ENCODE data around the gene MMP14. TPM values are rescaled to one million over a fixed set of nuclear protein-coding genes. Genes with fewer than 3 reads are reported as not detected.

The MMP14 gene
- total RNA-seq, 1 experiment from 2014 or later = 94.4 TPM

DNA sequence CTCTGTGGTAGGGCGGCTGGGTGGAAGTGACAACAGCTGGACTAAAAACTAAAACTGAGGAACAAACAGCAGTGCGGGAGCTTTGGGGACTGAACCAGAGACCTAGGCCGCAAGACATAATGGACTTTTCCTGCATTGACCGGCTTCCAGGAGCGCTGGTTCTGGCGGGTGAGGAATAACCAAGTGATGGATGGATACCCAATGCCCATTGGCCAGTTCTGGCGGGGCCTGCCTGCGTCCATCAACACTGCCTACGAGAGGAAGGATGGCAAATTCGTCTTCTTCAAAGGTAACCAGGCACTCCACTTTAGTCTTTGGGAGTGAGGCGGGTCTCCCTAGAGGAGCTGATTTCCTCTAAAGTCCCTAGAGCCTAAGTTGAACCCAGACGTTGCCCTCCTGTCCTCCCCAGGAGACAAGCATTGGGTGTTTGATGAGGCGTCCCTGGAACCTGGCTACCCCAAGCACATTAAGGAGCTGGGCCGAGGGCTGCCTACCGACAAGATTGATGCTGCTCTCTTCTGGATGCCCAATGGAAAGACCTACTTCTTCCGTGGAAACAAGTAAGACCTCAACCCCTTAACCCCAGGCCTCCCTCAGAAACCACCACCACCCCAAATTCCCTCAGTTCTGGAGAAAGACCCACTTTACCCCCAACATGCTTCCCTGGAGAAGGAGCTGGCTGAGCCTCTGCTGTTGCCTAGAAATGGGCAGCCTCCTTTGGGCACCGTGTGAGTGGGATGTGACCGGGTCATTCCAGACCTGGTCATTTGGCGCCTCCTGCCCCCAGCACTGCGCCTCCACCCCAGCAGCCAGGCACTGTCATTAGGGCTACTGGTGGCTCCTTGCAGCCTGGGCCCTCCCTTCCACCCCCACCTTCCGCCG lies 8.1 kb downstream of the MMP14 start:
- DNase-seq (ENCODE audit: low spot score) (no peak), ATAC-seq (no peak)
- Mint-ChIP-seq H3K9me3 (no peaks in the 10 kb centered on the region), H3K27ac (no peak overlapping the region), H3K36me3 (peaks cover 44% of the 10 kb centered on the region), H3K27me3 (ENCODE audit: low read depth) (no peaks in the 10 kb centered on the region), H3K4me1 (peaks cover 25% of the 10 kb centered on the region), H3K4me3 (no peak overlapping the region)
- ChIA-PET POLR2A (interaction anchor here (0.6 kb wide), 1 partner anchor 31 kb away, joined by 5 read pairs; no protein-coding TSS in a partner anchor), CTCF (interaction anchor here (2.0 kb wide), 1 partner anchor 9 kb away, joined by 10 read pairs; no protein-coding TSS in a partner anchor)
- TF ChIP-seq, protein P1, sequence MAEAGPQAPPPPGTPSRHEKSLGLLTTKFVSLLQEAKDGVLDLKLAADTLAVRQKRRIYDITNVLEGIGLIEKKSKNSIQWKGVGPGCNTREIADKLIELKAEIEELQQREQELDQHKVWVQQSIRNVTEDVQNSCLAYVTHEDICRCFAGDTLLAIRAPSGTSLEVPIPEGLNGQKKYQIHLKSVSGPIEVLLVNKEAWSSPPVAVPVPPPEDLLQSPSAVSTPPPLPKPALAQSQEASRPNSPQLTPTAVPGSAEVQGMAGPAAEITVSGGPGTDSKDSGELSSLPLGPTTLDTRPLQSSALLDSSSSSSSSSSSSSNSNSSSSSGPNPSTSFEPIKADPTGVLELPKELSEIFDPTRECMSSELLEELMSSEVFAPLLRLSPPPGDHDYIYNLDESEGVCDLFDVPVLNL (CRISPR knock-in tag; IDR thresholded peaks at IDR 0.05; ENCODE audit: borderline replicate concordance, low read depth) = no peak
- TF ChIP-seq AFF4 (CRISPR knock-in tag; IDR thresholded peaks at IDR 0.05; ENCODE audit: borderline replicate concordance) (no peak), ZNF416 (CRISPR knock-in tag; IDR thresholded peaks at IDR 0.05) (no peak), SP1 (CRISPR knock-in tag; conservative IDR thresholded peaks at IDR 0.05) (no peak), ZNF219 (CRISPR knock-in tag; IDR thresholded peaks at IDR 0.05; ENCODE audit: borderline replicate concordance) (no peak), TP53 (CRISPR knock-in tag; IDR thresholded peaks at IDR 0.05) (no peak), TCF7 (CRISPR knock-in tag; IDR thresholded peaks at IDR 0.05; ENCODE audit: low read depth) (no peak)
- TF ChIP-seq, protein P2, sequence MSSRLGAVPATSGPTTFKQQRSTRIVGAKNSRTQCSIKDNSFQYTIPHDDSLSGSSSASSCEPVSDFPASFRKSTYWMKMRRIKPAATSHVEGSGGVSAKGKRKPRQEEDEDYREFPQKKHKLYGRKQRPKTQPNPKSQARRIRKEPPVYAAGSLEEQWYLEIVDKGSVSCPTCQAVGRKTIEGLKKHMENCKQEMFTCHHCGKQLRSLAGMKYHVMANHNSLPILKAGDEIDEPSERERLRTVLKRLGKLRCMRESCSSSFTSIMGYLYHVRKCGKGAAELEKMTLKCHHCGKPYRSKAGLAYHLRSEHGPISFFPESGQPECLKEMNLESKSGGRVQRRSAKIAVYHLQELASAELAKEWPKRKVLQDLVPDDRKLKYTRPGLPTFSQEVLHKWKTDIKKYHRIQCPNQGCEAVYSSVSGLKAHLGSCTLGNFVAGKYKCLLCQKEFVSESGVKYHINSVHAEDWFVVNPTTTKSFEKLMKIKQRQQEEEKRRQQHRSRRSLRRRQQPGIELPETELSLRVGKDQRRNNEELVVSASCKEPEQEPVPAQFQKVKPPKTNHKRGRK (CRISPR knock-in tag; IDR thresholded peaks at IDR 0.05; ENCODE audit: borderline replicate concordance) = no peak
- TF ChIP-seq, protein P3, sequence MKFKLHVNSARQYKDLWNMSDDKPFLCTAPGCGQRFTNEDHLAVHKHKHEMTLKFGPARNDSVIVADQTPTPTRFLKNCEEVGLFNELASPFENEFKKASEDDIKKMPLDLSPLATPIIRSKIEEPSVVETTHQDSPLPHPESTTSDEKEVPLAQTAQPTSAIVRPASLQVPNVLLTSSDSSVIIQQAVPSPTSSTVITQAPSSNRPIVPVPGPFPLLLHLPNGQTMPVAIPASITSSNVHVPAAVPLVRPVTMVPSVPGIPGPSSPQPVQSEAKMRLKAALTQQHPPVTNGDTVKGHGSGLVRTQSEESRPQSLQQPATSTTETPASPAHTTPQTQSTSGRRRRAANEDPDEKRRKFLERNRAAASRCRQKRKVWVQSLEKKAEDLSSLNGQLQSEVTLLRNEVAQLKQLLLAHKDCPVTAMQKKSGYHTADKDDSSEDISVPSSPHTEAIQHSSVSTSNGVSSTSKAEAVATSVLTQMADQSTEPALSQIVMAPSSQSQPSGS (CRISPR knock-in tag; IDR thresholded peaks at IDR 0.05; ENCODE audit: borderline replicate concordance, low read depth) = no peak

- ATAC-seq (no peak), DNase-seq (ENCODE audit: low spot score) (no peak)
- POLR2A ChIA-PET = interaction anchor here (0.6 kb wide), 1 partner anchor 31 kb away, joined by 5 read pairs; no protein-coding TSS in a partner anchor
- Mint-ChIP-seq H3K4me3 (no peak overlapping the region), H3K4me1 (peaks cover 24% of the 10 kb centered on the region), H3K27ac (no peak overlapping the region), H3K36me3 (peaks cover 44% of the 10 kb centered on the region), H3K9me3 (no peaks in the 10 kb centered on the region), H3K27me3 (ENCODE audit: low read depth) (no peaks in the 10 kb centered on the region)
- CTCF ChIA-PET = interaction anchor here (2.0 kb wide), 1 partner anchor 8 kb away, joined by 10 read pairs; no protein-coding TSS in a partner anchor
- no peak for TF ChIP-seq FOXK1 (CRISPR knock-in tag; IDR thresholded peaks at IDR 0.05)
- TF ChIP-seq GRHL2 (CRISPR knock-in tag; IDR thresholded peaks at IDR 0.05; ENCODE audit: insufficient replicate concordance, severe bottlenecking) = no peak
- no peak for TF ChIP-seq ZBTB21 (CRISPR knock-in tag; IDR thresholded peaks at IDR 0.05; ENCODE audit: borderline replicate concordance)
- no peak for TF ChIP-seq ZNF396 (CRISPR knock-in tag; IDR thresholded peaks at IDR 0.05; ENCODE audit: borderline replicate concordance)
- TF ChIP-seq, protein P4, sequence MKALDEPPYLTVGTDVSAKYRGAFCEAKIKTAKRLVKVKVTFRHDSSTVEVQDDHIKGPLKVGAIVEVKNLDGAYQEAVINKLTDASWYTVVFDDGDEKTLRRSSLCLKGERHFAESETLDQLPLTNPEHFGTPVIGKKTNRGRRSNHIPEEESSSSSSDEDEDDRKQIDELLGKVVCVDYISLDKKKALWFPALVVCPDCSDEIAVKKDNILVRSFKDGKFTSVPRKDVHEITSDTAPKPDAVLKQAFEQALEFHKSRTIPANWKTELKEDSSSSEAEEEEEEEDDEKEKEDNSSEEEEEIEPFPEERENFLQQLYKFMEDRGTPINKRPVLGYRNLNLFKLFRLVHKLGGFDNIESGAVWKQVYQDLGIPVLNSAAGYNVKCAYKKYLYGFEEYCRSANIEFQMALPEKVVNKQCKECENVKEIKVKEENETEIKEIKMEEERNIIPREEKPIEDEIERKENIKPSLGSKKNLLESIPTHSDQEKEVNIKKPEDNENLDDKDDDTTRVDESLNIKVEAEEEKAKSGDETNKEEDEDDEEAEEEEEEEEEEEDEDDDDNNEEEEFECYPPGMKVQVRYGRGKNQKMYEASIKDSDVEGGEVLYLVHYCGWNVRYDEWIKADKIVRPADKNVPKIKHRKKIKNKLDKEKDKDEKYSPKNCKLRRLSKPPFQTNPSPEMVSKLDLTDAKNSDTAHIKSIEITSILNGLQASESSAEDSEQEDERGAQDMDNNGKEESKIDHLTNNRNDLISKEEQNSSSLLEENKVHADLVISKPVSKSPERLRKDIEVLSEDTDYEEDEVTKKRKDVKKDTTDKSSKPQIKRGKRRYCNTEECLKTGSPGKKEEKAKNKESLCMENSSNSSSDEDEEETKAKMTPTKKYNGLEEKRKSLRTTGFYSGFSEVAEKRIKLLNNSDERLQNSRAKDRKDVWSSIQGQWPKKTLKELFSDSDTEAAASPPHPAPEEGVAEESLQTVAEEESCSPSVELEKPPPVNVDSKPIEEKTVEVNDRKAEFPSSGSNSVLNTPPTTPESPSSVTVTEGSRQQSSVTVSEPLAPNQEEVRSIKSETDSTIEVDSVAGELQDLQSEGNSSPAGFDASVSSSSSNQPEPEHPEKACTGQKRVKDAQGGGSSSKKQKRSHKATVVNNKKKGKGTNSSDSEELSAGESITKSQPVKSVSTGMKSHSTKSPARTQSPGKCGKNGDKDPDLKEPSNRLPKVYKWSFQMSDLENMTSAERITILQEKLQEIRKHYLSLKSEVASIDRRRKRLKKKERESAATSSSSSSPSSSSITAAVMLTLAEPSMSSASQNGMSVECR (CRISPR knock-in tag; IDR thresholded peaks at IDR 0.05; ENCODE audit: borderline replicate concordance) = no peak
- no peak for TF ChIP-seq E2F5 (CRISPR knock-in tag; IDR thresholded peaks at IDR 0.05)
Measured at GRCh38 chr14:22845103-22845394, 8.7 kb downstream of the MMP14 start.

Data from WTC11 (cell line).